ENCODE data around the gene PEPD.

GRCh38 chr19:33513424-33513823 is 8.2 kb downstream of the PEPD start:
- TF ChIP-seq, protein P1, sequence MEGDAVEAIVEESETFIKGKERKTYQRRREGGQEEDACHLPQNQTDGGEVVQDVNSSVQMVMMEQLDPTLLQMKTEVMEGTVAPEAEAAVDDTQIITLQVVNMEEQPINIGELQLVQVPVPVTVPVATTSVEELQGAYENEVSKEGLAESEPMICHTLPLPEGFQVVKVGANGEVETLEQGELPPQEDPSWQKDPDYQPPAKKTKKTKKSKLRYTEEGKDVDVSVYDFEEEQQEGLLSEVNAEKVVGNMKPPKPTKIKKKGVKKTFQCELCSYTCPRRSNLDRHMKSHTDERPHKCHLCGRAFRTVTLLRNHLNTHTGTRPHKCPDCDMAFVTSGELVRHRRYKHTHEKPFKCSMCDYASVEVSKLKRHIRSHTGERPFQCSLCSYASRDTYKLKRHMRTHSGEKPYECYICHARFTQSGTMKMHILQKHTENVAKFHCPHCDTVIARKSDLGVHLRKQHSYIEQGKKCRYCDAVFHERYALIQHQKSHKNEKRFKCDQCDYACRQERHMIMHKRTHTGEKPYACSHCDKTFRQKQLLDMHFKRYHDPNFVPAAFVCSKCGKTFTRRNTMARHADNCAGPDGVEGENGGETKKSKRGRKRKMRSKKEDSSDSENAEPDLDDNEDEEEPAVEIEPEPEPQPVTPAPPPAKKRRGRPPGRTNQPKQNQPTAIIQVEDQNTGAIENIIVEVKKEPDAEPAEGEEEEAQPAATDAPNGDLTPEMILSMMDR (conservative IDR thresholded peaks at IDR 0.05; ENCODE audit: low read length) = no peak
- TF ChIP-seq EZH2phosphoT487 (IDR thresholded peaks at IDR 0.05; ENCODE audit: borderline replicate concordance) = no peak
